ENCODE data around the gene ABLIM1.

DNA sequence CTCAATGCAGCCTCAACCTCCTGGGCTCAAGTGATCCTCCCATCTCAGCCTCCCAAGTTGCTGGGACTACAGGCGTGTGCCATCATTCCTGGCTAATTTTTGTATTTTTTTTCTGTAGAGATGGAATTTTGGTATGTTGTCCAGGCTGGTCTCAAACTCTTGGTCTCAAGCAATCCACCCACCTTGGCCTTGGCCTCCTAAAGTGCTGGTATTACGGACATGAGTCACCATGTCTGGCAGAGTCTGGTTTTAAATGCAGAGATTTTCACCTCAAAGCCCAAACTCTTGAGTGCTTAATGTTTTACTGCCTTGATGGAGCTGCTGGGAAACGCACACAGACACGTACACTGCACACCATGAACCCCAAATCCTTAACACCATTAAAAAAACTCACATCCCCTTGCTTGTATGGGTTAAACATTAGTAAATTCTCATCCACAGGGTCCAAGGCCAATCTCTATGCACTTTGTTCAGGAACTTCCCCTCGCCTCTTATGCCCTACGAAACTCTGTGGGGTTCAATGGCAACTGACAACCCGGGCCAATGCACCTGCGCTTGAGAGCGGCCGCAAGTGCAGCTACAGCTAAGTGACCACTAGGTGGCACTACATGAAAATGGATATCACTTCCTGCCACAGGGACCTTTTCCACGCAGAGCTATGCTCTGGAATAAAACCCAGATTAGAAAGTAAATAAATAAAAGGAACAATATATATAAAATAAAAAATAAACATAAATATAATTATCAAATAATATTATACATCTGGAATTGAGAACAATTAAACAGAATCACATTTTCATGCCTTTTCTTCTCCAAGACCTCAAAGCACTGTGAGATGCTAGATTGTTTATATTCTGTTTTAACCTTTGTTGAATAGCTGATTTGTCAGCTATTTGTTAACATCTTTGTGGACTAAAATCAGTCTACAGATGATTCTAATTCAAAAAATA lies 186.8 kb downstream of the ABLIM1 start:
- TF ChIP-seq POLR2A (IDR thresholded peaks at IDR 0.05; ENCODE audit: low read length): no peak
- TF ChIP-seq GATA1 (IDR thresholded peaks at IDR 0.05; ENCODE audit: low read depth, low read length): no peak

Measured in erythroblast (primary cell).